ENCODE results near the gene CKB. TPM values are rescaled to one million over a fixed set of nuclear protein-coding genes. Genes with fewer than 3 reads are reported as not detected.

The CKB gene
- total RNA-seq, 2 experiments from 2014 or later, result 0.82 to 3.0 TPM

- Histone ChIP-seq H3K9me3 (ENCODE audit: low read length) (no peaks in the 10 kb centered on the region), H3K27ac (ENCODE audit: low read depth, low read length, poor library complexity, severe bottlenecking) (no peak overlapping the region), H2AFZ (ENCODE audit: low read length) (no peak overlapping the region), H3K4me2 (ENCODE audit: low read length) (no peak overlapping the region), H3K4me3 (ENCODE audit: low read depth, low read length, poor library complexity, severe bottlenecking) (no peak overlapping the region), H3K36me3 (ENCODE audit: insufficient read depth, low read length) (peaks cover 43% of the 10 kb centered on the region), H3K9me2 (ENCODE audit: insufficient read depth, low read length) (no peaks in the 10 kb centered on the region), H3K4me1 (ENCODE audit: insufficient read depth, low read length, poor library complexity, severe bottlenecking) (peaks cover 23% of the 10 kb centered on the region), H4K20me1 (ENCODE audit: insufficient read depth, low read length) (peaks cover 40% of the 10 kb centered on the region), H3K79me2 (ENCODE audit: insufficient read depth, low read depth, low read length) (peaks cover 59% of the 10 kb centered on the region)
- CTCF ChIA-PET (ENCODE audit: unreplicated experiment), result no interaction called here
- TF ChIP-seq, protein P1, sequence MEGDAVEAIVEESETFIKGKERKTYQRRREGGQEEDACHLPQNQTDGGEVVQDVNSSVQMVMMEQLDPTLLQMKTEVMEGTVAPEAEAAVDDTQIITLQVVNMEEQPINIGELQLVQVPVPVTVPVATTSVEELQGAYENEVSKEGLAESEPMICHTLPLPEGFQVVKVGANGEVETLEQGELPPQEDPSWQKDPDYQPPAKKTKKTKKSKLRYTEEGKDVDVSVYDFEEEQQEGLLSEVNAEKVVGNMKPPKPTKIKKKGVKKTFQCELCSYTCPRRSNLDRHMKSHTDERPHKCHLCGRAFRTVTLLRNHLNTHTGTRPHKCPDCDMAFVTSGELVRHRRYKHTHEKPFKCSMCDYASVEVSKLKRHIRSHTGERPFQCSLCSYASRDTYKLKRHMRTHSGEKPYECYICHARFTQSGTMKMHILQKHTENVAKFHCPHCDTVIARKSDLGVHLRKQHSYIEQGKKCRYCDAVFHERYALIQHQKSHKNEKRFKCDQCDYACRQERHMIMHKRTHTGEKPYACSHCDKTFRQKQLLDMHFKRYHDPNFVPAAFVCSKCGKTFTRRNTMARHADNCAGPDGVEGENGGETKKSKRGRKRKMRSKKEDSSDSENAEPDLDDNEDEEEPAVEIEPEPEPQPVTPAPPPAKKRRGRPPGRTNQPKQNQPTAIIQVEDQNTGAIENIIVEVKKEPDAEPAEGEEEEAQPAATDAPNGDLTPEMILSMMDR (conservative IDR thresholded peaks at IDR 0.05; ENCODE audit: low read length), result no peak
- TF ChIP-seq EZH2phosphoT487 (IDR thresholded peaks at IDR 0.05; ENCODE audit: borderline replicate concordance, low read depth, low read length), result no peak
- BruUV-seq (replicated peaks), result no TSS peak
- POLR2A ChIA-PET, result interaction anchor here (1.6 kb wide), 1 partner anchor 9 kb away, joined by 3 read pairs; no protein-coding TSS in a partner anchor
- no peak for DNase-seq (ENCODE audit: low spot score)
- intact Hi-C loops (cut with micrococcal nuclease; ENCODE audit: unreplicated experiment), result no loop called here
These were observed 34.5 kb upstream of the CKB start for GRCh38 chr14:103556946-103557758.

- H3K4me2 ChIP-seq (ENCODE audit: low read length), result no peak overlapping the region
- no peaks in the 10 kb centered on the region for H3K9me2 ChIP-seq (ENCODE audit: insufficient read depth, low read length)
- H3K9me3 ChIP-seq (ENCODE audit: low read length), result no peaks in the 10 kb centered on the region
- ChIA-PET CTCF (ENCODE audit: unreplicated experiment) (no interaction called here), POLR2A (interaction anchor here (0.8 kb wide), 1 partner anchor 112 kb away, joined by 3 read pairs; no protein-coding TSS in a partner anchor)
- no peak overlapping the region for H2AFZ ChIP-seq (ENCODE audit: low read length)
- H3K36me3 ChIP-seq (ENCODE audit: insufficient read depth, low read length), result peaks cover 40% of the 10 kb centered on the region
- peaks cover 31% of the 10 kb centered on the region for H4K20me1 ChIP-seq (ENCODE audit: insufficient read depth, low read length)
- intact Hi-C loops (cut with micrococcal nuclease; ENCODE audit: unreplicated experiment), result no loop called here
- no peak overlapping the region for H3K4me3 ChIP-seq (ENCODE audit: low read depth, low read length, poor library complexity, severe bottlenecking)
- peaks cover 17% of the 10 kb centered on the region for H3K4me1 ChIP-seq (ENCODE audit: insufficient read depth, low read length, poor library complexity, severe bottlenecking)
- no peak for DNase-seq (ENCODE audit: low spot score)
- TF ChIP-seq, protein P1 (conservative IDR thresholded peaks at IDR 0.05; ENCODE audit: low read length), result no peak
- no peak for TF ChIP-seq EZH2phosphoT487 (IDR thresholded peaks at IDR 0.05; ENCODE audit: borderline replicate concordance, low read depth, low read length)
- peaks cover 45% of the 10 kb centered on the region for H3K79me2 ChIP-seq (ENCODE audit: insufficient read depth, low read depth, low read length)
- BruUV-seq (replicated peaks), result no TSS peak
- no peak overlapping the region for H3K27ac ChIP-seq (ENCODE audit: low read depth, low read length, poor library complexity, severe bottlenecking)
These were observed 33.1 kb upstream of the CKB start for GRCh38 chr14:103555559-103556337.

Data from OCI-LY7 (cell line).